Caki2 (cell line): Measurements from ENCODE around the gene CCN5. TPM values are rescaled to one million over a fixed set of nuclear protein-coding genes. Genes with fewer than 3 reads are reported as not detected.

ENCODE experiments used
- DNase-seq: peaks from one replicate; pipeline ENCODE4 v3.0.0-alpha.2; 2015; ENCODE audit warnings: low read depth
- in situ Hi-C: cut with HindIII; loops from 2 replicates; pipeline ENCODE4 v1.10.0; 2016; ENCODE audit warnings: low sequenced_read_pairs, low pct_unique_long_range_greater_than_20kb, mixed read lengths
- total RNA-seq: library from RNA; depleted of rRNA; stranded (reverse); fragments of >200 nt; shearing (Covaris generic); gene quantifications from 2 replicates; pipeline ENCODE4 v1.2.3, GENCODE V29; 2014; ENCODE audit warnings: low replicate concordance

The CCN5 gene
- total RNA-seq, 1 experiment from 2014 or later, result 39.7 TPM

GRCh38 chr20:44728801-44729443 is 13.8 kb downstream of the CCN5 start:
- peak; percentile 99 for DNase-seq
- in situ Hi-C loops, result no loop called here

DNA sequence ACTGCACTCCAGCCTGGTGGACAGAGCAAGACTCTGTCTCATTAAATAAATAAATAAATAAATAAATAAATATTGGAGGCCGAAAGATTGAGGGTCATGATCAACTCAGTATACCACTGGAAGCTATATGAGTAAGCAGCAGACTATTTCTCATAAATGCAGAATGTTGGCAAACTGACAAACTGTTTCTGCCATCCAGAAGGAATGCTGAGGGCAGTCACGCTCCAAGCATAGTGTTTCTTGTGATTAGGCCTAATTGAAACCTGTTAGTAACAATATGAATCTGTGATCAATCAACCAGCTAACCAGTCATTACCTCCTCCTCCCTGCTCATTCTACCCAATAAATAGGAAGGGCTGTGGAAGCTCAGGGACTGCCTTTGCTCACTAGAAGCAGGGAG is 15.3 kb downstream of the CCN5 start:
- in situ Hi-C loops, result loop anchor here (10.0 kb wide), 1 partner anchor 134 kb away; no protein-coding TSS in a partner anchor
- peak; percentile 98 for DNase-seq

DNA sequence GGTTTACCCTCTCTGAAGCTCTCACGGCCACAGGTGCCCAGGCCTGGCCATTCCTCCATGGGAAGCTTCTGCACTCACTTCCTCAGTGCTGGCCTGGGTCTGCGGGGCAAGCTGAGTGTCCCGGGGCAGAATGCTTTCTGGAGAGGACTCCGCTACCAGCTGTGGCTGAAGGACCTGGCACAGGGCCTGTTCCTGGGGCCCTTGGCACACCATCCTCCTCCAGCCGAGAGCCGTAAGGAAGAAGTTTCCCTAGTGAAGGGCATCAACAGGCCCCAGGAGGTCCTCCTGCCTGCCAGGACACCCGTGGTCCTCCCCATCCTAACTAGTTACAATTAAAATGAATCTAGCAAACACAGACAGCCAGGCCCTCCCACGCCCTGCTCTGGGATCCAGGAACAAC is 16.5 kb downstream of the CCN5 start:
- no peak for DNase-seq
- in situ Hi-C loops, result loop anchor here (10.0 kb wide), 1 partner anchor 133 kb away; no protein-coding TSS in a partner anchor

GRCh38 chr20:44732327-44732726 is 17.2 kb downstream of the CCN5 start:
- in situ Hi-C loops, result loop anchor here (10.0 kb wide), 1 partner anchor 132 kb away; no protein-coding TSS in a partner anchor

GRCh38 chr20:44733341-44734069 is 18.3 kb downstream of the CCN5 start:
- peak; percentile 71 for DNase-seq
- in situ Hi-C loops, result loop anchor here (10.0 kb wide), 1 partner anchor 131 kb away; no protein-coding TSS in a partner anchor

More at GRCh38 chr20:44732327-44732726, 17.2 kb downstream of the CCN5 start:
- DNase-seq, result no peak

GRCh38 chr20:44734938-44735337 is 19.8 kb downstream of the CCN5 start:
- in situ Hi-C loops, result loop anchor here (10.0 kb wide), 1 partner anchor 130 kb away; no protein-coding TSS in a partner anchor
- DNase-seq, result peak; percentile 45

GRCh38 chr20:44735816-44736169 is 20.6 kb downstream of the CCN5 start:
- in situ Hi-C loops, result loop anchor here (10.0 kb wide), 1 partner anchor 129 kb away; no protein-coding TSS in a partner anchor
- no peak for DNase-seq

GRCh38 chr20:44736170-44737021 is 21.2 kb downstream of the CCN5 start:
- DNase-seq, result peak; percentile 93

DNA sequence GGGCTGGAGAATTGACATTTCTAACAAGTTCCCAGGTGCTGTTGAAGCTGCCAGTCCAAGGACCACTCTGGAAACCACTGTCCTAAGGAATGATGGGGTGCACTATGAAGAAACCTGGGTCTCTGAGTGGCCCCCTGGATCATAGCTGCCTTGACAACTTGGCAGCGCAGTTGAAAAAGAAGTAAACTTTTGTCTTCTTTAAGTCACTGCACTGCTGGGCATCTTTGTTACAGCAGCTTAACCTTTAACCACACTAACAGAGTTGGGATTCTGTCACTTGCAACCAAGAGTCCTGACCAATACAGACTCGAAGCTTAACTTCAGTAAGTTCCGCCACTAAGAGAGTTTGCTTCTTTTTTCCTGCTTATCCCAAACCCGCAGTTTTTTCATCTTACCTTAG is 21.9 kb downstream of the CCN5 start:
- DNase-seq, result no peak
- in situ Hi-C loops, result loop anchor here (10.0 kb wide), 1 partner anchor 128 kb away; no protein-coding TSS in a partner anchor

More at GRCh38 chr20:44736170-44737021, 21.2 kb downstream of the CCN5 start:
- in situ Hi-C loops, result loop anchor here (10.0 kb wide), 1 partner anchor 128 kb away; no protein-coding TSS in a partner anchor

DNA sequence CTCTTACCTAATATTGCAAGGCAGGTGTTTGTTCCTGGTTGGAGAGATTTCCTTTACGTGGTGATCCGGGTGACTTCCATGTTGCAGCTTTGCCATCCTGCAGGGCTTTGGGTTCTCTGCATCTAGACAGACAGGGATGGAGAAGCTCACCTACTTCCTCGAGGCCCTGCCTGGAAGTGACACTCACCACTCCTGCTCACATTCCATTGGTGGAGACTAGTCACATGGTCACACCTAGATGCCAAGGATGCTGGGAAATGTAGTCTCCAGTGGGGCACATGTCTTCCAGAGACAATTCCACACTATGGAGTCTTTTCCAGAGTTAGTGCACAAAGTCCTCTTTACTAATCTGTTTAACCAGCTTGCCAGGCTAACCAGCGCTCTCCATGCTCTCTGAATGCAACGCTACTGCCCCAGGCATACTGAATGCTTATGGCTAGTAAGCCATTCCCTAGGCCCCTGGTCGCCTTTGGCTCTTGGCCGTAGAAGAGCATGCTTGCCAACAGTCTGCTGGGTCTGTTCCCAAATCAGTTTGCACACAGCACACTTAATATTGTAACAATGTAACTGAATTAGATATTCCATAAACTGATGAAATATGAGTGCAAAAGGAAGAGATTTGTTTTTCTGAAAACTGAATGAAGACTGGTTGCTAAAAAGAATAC is 23.8 kb downstream of the CCN5 start:
- peak; percentile 83 for DNase-seq
- in situ Hi-C loops, result loop anchor here (10.0 kb wide), 1 partner anchor 126 kb away; no protein-coding TSS in a partner anchor

GRCh38 chr20:44739942-44740341 is 24.8 kb downstream of the CCN5 start:
- DNase-seq, result no peak

DNA sequence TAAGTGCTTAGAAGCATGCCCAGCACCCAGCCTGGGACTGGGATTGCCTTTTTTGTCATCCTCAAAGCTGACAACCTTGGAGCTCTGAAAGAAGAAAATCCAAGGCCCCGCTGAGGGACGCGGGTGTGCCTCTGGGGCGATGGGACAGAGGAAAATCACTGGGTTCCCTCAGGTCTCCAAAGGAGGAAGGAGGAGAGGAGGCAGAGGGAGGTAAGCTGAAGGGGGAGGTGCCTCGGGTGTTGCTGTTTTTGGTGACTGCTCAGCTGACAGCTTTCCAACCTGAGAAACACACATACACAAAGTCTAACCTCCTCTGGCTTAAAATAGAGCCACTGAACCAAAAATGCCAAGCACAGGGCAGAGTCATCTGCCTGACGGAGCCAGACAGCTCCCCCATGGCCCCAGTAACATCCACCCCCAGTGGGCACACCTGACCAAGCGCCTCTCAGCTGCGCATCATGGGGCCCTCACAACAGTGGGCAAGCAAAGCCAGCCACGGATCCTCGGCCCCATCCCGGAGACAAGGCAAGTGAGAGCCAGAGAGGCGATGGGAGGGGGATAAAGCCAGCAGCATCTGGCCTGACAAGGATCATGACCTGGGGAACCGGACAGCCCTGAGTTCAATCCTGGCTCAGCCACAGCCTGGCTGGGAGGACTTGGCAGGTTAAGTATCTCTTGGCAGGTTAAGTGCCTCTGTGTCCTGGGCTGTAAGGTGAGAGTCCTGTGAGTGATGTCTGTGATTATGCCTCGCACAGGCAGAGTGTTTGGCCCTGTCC is 27.3 kb downstream of the CCN5 start:
- in situ Hi-C loops, result no loop called here
- DNase-seq, result no peak

More at GRCh38 chr20:44739942-44740341, 24.8 kb downstream of the CCN5 start:
- in situ Hi-C loops, result loop anchor here (10.0 kb wide), 1 partner anchor 125 kb away; no protein-coding TSS in a partner anchor

DNA sequence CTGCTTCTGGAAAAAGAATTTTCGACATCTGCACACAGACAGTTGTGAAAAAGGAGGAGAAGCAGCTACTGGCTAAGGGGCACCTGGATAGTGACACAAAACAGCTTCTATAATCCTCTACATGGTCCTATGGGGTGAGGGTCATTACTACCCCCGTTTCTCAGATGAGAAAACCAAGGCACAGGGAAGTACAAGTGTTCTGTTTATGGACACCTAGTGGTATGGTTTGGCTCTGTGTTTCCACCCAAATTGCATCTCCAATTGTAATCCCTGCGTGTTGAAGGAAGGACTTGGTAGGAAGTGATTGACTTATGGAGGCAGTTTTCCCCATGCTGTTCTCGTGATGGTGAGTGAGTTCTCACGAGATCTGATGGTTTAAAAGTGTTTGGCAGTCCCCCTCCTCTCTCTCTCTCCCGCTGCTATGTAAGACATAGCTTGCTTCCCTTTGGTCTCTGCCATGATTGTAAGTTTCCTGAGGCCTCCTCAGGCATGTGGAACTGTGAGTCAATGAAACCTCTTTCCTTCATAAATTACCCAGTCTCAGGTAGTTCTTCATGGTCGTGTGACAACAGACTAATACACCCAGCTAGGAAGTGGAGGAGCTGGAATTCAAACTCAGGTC is 28.0 kb downstream of the CCN5 start:
- in situ Hi-C loops, result no loop called here
- no peak for DNase-seq

DNA sequence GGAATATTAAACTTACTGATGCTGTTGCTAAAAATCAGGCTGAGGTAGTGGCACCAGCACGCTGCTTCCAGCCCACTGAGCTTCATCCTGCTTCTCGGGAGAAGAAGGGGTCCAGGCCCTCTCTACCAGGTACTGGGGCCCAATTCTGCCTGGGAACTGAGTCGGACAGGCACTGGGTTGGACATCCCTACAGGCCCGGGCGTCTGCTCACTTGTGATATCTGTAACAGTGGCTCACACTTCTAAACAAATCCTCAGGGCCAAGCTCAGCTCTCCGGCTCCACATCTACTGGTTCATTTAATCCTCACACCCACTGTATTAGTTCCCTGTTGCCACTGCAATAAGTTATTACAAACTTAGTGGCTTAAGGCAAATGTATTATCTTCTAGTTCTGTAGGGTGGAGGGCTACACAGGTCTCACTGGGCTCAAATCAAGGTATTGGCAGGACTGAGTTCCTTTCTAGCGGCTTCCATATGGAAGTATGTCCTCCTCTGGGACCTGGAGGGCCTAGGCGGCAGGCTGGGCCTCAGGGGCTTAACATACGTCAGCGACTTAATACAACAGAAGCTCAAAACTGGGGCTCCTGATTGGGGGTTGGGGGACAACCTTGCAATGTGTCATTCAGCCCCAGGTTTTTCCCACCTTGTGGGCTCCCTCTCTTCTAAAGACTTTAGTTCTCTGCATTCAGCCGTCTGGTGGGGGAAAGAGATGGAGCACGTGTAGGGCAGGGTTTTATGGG is 28.9 kb downstream of the CCN5 start:
- DNase-seq, result no peak
- in situ Hi-C loops, result no loop called here

DNA sequence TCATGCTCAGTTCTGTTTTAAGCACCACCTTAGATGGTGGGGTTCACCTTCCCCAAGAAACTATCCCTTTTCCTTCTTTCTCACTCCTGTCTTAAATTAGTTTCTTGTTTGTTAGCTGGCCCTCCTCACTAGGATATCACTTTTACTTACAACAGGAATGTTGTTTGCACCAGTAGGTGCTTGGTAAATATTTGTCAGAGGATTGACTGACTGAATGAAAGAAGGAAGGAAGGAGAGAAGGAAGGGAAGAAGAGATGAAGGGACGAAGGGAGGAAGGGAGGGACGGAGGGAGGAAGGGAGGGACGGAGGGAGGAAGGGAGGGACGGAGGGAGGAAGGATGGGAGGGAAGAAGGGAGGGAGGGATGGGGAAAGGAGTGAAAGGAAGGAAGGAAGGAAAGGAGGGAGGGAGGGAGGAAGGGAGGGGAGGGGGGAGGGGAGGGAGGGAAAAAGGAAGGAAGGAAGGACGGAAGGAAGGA is 30.0 kb downstream of the CCN5 start:
- no peak for DNase-seq
- in situ Hi-C loops, result no loop called here
